ENCODE data around the gene IZUMO4. TPM values are rescaled to one million over a fixed set of nuclear protein-coding genes. Genes with fewer than 3 reads are reported as not detected.

The IZUMO4 gene
- total and polyA plus RNA-seq, 7 experiments from 2014 or later = 0.73 to 26.8 (median 15.4) TPM

GRCh38 chr19:2049741-2050348 lies 46.9 kb upstream of the IZUMO4 start:
- no peaks in the 10 kb centered on the region for H3K9me3 Mint-ChIP-seq
- Histone ChIP-seq H3K27me3 (ENCODE audit: control insufficient read depth in 2 of 2, insufficient read depth in 2 of 2, low read length in 2 of 2) (no peaks in the 10 kb centered on the region), H3K27ac (ENCODE audit: low read depth, low read length) (peak overlapping the region; percentile 87), H3K9me3 (ENCODE audit: control insufficient read depth in 2 of 3, low read length in 3 of 3) (no peaks in the 10 kb centered on the region), H3K36me3 (ENCODE audit: control insufficient read depth in 2 of 3, insufficient read depth in 3 of 3, low read length in 3 of 3) (peaks cover 0 to 53% (median 15%) of the 10 kb centered on the region in 3 experiments), H3K4me1 (ENCODE audit: control insufficient read depth in 2 of 2, insufficient read depth in 2 of 2, low read length in 2 of 2) (peaks cover 41 to 55% of the 10 kb centered on the region in 2 donors), H3K4me3 (ENCODE audit: low read length) (peak overlapping the region; percentile 98)
- H3K4me1 Mint-ChIP-seq = peaks cover 4 to 52% (median 26%) of the 10 kb centered on the region in 7 donors
- no peaks in the 10 kb centered on the region for H3K27me3 Mint-ChIP-seq
- intact Hi-C loops (cut with micrococcal nuclease) = loop anchor here (1.0 to 5.0 kb wide), 7 partner anchors 19 to 188 kb away; partner anchors contain the start of genes AP3D1 (in 1 of the 2) and KLF16 (in 1 of the 2)
- DNase-seq = peak in 8 of 9 donors; percentile 60 to 72 (median 69)
- peaks cover 0 to 6% (median 0%) of the 10 kb centered on the region in 5 donors for H3K36me3 Mint-ChIP-seq
- H3K4me3 Mint-ChIP-seq = peak overlapping the region; percentile 83 to 90 (median 86)
- ChIA-PET CTCF (no interaction called here), POLR2A (interaction anchor here (0.6 to 2.6 kb wide), 13 partner anchors 9 to 1141 kb away, joined by 3 to 21 read pairs (median 5); no protein-coding TSS in a partner anchor)
- peak; percentile 17 for ATAC-seq
- H3K27ac Mint-ChIP-seq = peak overlapping the region; percentile 63 to 90 (median 85)

DNA sequence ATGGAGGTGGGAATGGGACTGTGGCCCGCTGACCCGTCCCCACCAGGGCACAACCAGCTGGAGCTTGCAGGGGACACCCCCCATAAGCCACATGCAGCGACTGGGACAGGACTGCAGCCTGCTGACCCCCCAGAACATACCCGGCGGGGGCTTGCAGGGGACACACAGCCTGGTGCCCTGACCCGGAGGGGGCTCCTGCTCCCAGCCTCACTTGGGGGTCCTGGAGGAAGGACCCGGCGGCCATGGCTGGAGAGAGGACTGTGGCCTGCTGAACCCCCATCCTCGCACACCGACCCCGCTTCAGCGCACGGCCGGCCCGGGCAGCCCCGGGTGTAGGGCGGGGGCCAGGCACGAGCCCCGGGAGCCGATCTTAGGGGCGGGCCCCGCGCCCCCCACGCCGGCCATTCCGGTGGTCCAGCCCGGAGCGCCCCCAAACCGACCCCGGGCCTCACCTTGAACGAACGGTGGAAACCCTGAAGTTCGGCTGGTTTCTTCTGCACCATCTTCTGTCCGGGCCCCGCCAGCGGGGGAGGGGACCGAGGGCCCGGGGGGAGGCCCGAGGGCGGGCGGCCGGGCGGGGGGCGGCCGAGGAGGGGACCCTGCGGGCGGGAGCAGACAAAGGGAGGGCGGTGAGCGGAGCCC lies 46.2 kb upstream of the IZUMO4 start:
- intact Hi-C loops (cut with micrococcal nuclease) = loop anchor here (1.0 to 5.0 kb wide), 7 partner anchors 18 to 188 kb away; partner anchors contain the start of genes AP3D1 (in 1 of the 2) and KLF16 (in 1 of the 2)
- Histone ChIP-seq H3K36me3 (ENCODE audit: control insufficient read depth in 2 of 3, insufficient read depth in 3 of 3, low read length in 3 of 3) (peaks cover 0 to 46% (median 15%) of the 10 kb centered on the region in 3 experiments), H3K27ac (ENCODE audit: low read depth, low read length) (peak overlapping the region; percentile 87), H3K9me3 (ENCODE audit: control insufficient read depth in 2 of 3, low read length in 3 of 3) (no peaks in the 10 kb centered on the region), H3K4me1 (ENCODE audit: control insufficient read depth in 2 of 2, insufficient read depth in 2 of 2, low read length in 2 of 2) (peaks cover 41 to 52% of the 10 kb centered on the region in 2 donors), H3K27me3 (ENCODE audit: control insufficient read depth in 2 of 2, insufficient read depth in 2 of 2, low read length in 2 of 2) (no peaks in the 10 kb centered on the region), H3K4me3 (ENCODE audit: low read length) (peak overlapping the region; percentile 98)
- peak overlapping the region; percentile 83 to 90 (median 86) for H3K4me3 Mint-ChIP-seq
- ChIA-PET POLR2A (interaction anchor here (0.6 to 2.6 kb wide), 10 partner anchors 8 to 1142 kb away, joined by 3 to 21 read pairs (median 5); no protein-coding TSS in a partner anchor), CTCF (no interaction called here)
- no peaks in the 10 kb centered on the region for H3K9me3 Mint-ChIP-seq
- H3K27ac Mint-ChIP-seq = peak overlapping the region in 8 of 9 donors; percentile 17 to 89 (median 80)
- peaks cover 0 to 4% (median 0%) of the 10 kb centered on the region in 5 donors for H3K36me3 Mint-ChIP-seq
- H3K27me3 Mint-ChIP-seq = no peaks in the 10 kb centered on the region
- ATAC-seq = no peak
- peak in 1 of 9 donors; percentile 50 for DNase-seq
- peaks cover 7 to 56% (median 26%) of the 10 kb centered on the region in 7 donors for H3K4me1 Mint-ChIP-seq

GRCh38 chr19:2050991-2051772 lies 45.5 kb upstream of the IZUMO4 start, which contains the start of gene MKNK2:
TSS of gene MKNK2 (minus strand) at chr19:2051244. CDS start at chr19:2050851, 393 bp downstream.
- POLR2A ChIA-PET = interaction anchor here (0.6 to 2.7 kb wide), 17 partner anchors 10 to 426 kb away, joined by 3 to 42 read pairs (median 6); partner anchors contain the start of gene MOB3A
- CTCF ChIA-PET = interaction anchor here (1.2 to 2.0 kb wide), 3 partner anchors 9 to 46 kb away, joined by 3 to 8 read pairs (median 6); partner anchors contain the start of gene IZUMO4
- Histone ChIP-seq H3K27me3 (ENCODE audit: control insufficient read depth in 2 of 2, insufficient read depth in 2 of 2, low read length in 2 of 2) (no peaks in the 10 kb centered on the region), H3K4me3 (ENCODE audit: low read length) (peak within 1 kb of the TSS; percentile 98), H3K4me1 (ENCODE audit: control insufficient read depth in 2 of 2, insufficient read depth in 2 of 2, low read length in 2 of 2) (peaks cover 45 to 58% of the 10 kb centered on the region in 2 donors), H3K27ac (ENCODE audit: low read depth, low read length) (peak within 1 kb of the TSS; percentile 90), H3K36me3 (ENCODE audit: control insufficient read depth in 2 of 3, insufficient read depth in 3 of 3, low read length in 3 of 3) (peaks cover 0 to 39% (median 9%) of the 10 kb centered on the region in 3 experiments), H3K9me3 (ENCODE audit: control insufficient read depth in 2 of 3, low read length in 3 of 3) (no peaks in the 10 kb centered on the region)
- Mint-ChIP-seq H3K36me3 (peaks cover 0 to 4% (median 0%) of the 10 kb centered on the region in 5 donors), H3K27me3 (no peaks in the 10 kb centered on the region), H3K4me1 (peaks cover 9 to 57% (median 30%) of the 10 kb centered on the region in 7 donors), H3K27ac (peak within 1 kb of the TSS; percentile 87 to 96 (median 94)), H3K9me3 (no peaks in the 10 kb centered on the region), H3K4me3 (peak within 1 kb of the TSS; percentile 83 to 90 (median 86))
- ATAC-seq (peak; percentile 91), DNase-seq (peak; percentile 89 to 100 (median 94))
- intact Hi-C loops (cut with micrococcal nuclease) = loop anchor here (1.0 to 5.0 kb wide), 11 partner anchors 9 to 189 kb away; partner anchors contain the start of genes AP3D1 (in 1 of the 2), IZUMO4 (in 1 of the 2), KLF16 (in 1 of the 2) and MOB3A (in 1 of the 2)

DNA sequence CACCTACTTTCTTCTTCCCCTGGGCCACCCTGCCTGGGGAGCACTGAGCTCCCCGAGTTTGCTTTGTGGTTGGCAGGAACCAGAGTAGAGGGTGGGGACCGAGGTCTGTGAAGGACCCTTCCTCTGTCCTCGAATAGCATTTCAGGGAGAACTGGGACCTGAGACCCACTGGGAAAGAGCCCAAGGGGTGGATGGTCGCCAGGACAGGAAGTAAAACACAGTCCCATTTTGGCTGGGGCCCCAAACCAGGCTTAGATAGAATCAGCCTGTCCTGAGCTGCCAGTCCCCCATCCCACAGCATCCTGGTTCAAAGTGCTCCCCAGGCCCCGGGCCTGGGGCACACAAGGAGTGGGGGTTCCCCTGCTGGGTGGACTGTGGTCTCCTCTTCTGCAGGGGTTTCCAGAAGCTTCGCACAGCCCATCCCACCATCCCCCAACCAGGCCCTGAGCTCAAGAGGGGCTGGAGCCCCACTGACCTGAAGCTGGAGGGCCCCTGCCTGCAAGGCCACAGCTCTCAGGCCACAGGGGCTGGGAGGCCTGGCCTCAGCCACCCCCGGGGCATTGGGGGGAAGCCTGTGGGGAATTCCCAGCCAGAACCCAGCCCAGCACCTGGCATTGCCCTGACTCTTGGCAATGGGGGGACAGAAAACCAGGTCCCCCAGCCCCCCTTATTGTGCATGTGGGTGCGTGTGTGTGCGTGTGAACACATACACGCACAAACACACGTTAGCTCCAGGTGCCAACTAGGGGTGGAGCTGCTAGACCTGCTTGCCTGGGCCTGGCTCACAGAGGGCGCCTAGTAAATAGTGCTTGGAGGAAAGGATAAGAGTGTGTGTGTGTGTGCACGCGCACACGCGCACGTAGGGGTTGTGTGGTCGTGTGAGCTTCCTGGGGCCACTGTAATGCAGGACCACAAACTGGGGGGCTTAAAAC lies 44.7 kb upstream of the IZUMO4 start:
- Mint-ChIP-seq H3K27ac (peak overlapping the region; percentile 87 to 96 (median 94)), H3K27me3 (no peaks in the 10 kb centered on the region), H3K4me1 (peaks cover 9 to 59% (median 37%) of the 10 kb centered on the region in 7 donors), H3K4me3 (peak overlapping the region; percentile 61 to 86 (median 79)), H3K9me3 (no peaks in the 10 kb centered on the region), H3K36me3 (peaks cover 0 to 4% (median 0%) of the 10 kb centered on the region in 5 donors)
- H3K4me3 ChIP-seq (ENCODE audit: low read length) = peak overlapping the region; percentile 15
- peaks cover 0 to 31% (median 7%) of the 10 kb centered on the region in 3 experiments for H3K36me3 ChIP-seq (ENCODE audit: control insufficient read depth in 2 of 3, insufficient read depth in 3 of 3, low read length in 3 of 3)
- POLR2A ChIA-PET = interaction anchor here (0.6 to 2.7 kb wide), 24 partner anchors 9 to 425 kb away, joined by 3 to 42 read pairs (median 4); partner anchors contain the start of gene MOB3A
- H3K9me3 ChIP-seq (ENCODE audit: control insufficient read depth in 2 of 3, low read length in 3 of 3) = no peaks in the 10 kb centered on the region
- H3K27me3 ChIP-seq (ENCODE audit: control insufficient read depth in 2 of 2, insufficient read depth in 2 of 2, low read length in 2 of 2) = no peaks in the 10 kb centered on the region
- DNase-seq (peak in 8 of 9 donors; percentile 36 to 78 (median 53)), ATAC-seq (peak; percentile 38)
- peak overlapping the region; percentile 90 for H3K27ac ChIP-seq (ENCODE audit: low read depth, low read length)
- intact Hi-C loops (cut with micrococcal nuclease) = loop anchor here (1.0 to 5.0 kb wide), 10 partner anchors 9 to 190 kb away; partner anchors contain the start of genes AP3D1 (in 1 of the 2), IZUMO4 (in 1 of the 2), KLF16 (in 1 of the 2) and MOB3A (in 1 of the 2)
- CTCF ChIA-PET = interaction anchor here (0.9 to 2.0 kb wide), 7 partner anchors 9 to 45 kb away, joined by 3 to 10 read pairs (median 3); partner anchors contain the start of gene IZUMO4
- peaks cover 46 to 60% of the 10 kb centered on the region in 2 donors for H3K4me1 ChIP-seq (ENCODE audit: control insufficient read depth in 2 of 2, insufficient read depth in 2 of 2, low read length in 2 of 2)

Measured in naive thymus-derived CD4-positive, alpha-beta T cell (primary cell).